Measurements from ENCODE around the gene TRIM17. TPM values are rescaled to one million over a fixed set of nuclear protein-coding genes. Genes with fewer than 3 reads are reported as not detected.

The TRIM17 gene
- total RNA-seq, 1 experiment from 2014 or later, result not detected

DNA sequence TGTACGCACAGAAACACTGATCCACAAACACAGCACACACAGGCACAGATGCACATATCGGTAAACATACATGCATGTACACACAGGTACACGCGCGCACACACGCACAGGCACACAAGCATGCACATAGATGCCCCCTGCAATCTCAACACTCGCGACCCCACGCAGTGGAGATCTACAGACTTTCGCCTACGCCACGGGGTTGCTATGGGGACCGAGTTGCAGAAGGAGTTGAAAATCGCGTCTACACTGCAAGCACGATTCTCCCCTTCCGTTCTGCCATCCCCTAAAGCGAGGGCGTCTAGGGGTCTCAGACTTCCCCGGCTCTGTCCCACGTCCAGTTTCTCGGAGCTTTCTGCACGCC, 826 bp downstream of the TRIM17 start:
- Histone ChIP-seq H3K9me3 (ENCODE audit: control insufficient read depth in 1 of 2, insufficient read depth in 1 of 2, low read depth in 1 of 2, low read length in 2 of 2) (no peaks in the 10 kb centered on the region), H3K27me3 (ENCODE audit: insufficient read depth, low read length) (no peaks in the 10 kb centered on the region), H3K27ac (ENCODE audit: low read depth, low read length) (no peak overlapping the region), H3K4me1 (ENCODE audit: control insufficient read depth in 1 of 2, insufficient read depth in 2 of 2, low read length in 2 of 2) (peaks cover 9 to 15% of the 10 kb centered on the region in 2 experiments; a peak in 3 of 4 replicates), H3K4me3 (replicated peaks in 1 of 2; ENCODE audit: low read depth in 1 of 2, low read length in 2 of 2) (no peak overlapping the region), H3K79me2 (ENCODE audit: insufficient read depth, low read length) (no peaks in the 10 kb centered on the region), H2AFZ (ENCODE audit: low read depth, low read length, poor library complexity, severe bottlenecking) (no peak overlapping the region), H4K20me1 (ENCODE audit: insufficient read depth) (no peaks in the 10 kb centered on the region), H3K9ac (ENCODE audit: low read length) (no peak overlapping the region), H3K4me2 (ENCODE audit: low read length) (no peak overlapping the region), H3K36me3 (ENCODE audit: control insufficient read depth in 1 of 2, insufficient read depth in 2 of 2, low read length in 2 of 2) (no peaks in the 10 kb centered on the region), H3K9me2 (ENCODE audit: insufficient read depth) (no peaks in the 10 kb centered on the region)
- ATAC-seq (no peak), DNase-seq (ENCODE audit: low read depth, low spot score) (no peak)
- POLR2A ChIA-PET, result no interaction called here
- intact Hi-C loops (cut with micrococcal nuclease), result no loop called here
- CTCF ChIA-PET, result no interaction called here
- BruUV-seq (replicated peaks), result no TSS peak
- no peak for TF ChIP-seq ATF3 (IDR thresholded peaks at IDR 0.05)
- no peak for TF ChIP-seq POLR2A (IDR thresholded peaks at IDR 0.05; ENCODE audit: borderline replicate concordance, extremely low read depth, insufficient read depth, insufficient read length)
- no peak for TF ChIP-seq ELF1 (IDR thresholded peaks at IDR 0.05; ENCODE audit: borderline replicate concordance, low read depth)
- TF ChIP-seq RAD21 (IDR thresholded peaks at IDR 0.05; ENCODE audit: low read depth), result no peak
- TF ChIP-seq, protein P1, sequence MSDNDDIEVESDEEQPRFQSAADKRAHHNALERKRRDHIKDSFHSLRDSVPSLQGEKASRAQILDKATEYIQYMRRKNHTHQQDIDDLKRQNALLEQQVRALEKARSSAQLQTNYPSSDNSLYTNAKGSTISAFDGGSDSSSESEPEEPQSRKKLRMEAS (IDR thresholded peaks at IDR 0.05), result no peak
- no peak for TF ChIP-seq EZH2 (IDR thresholded peaks at IDR 0.05)
- TF ChIP-seq ZFX (IDR thresholded peaks at IDR 0.05), result no peak
- TF ChIP-seq, protein P2, sequence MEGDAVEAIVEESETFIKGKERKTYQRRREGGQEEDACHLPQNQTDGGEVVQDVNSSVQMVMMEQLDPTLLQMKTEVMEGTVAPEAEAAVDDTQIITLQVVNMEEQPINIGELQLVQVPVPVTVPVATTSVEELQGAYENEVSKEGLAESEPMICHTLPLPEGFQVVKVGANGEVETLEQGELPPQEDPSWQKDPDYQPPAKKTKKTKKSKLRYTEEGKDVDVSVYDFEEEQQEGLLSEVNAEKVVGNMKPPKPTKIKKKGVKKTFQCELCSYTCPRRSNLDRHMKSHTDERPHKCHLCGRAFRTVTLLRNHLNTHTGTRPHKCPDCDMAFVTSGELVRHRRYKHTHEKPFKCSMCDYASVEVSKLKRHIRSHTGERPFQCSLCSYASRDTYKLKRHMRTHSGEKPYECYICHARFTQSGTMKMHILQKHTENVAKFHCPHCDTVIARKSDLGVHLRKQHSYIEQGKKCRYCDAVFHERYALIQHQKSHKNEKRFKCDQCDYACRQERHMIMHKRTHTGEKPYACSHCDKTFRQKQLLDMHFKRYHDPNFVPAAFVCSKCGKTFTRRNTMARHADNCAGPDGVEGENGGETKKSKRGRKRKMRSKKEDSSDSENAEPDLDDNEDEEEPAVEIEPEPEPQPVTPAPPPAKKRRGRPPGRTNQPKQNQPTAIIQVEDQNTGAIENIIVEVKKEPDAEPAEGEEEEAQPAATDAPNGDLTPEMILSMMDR (IDR thresholded peaks at IDR 0.05 in 2 of 3, conservative IDR thresholded peaks at IDR 0.05 in 1 of 3; ENCODE audit: borderline replicate concordance in 1 of 3, insufficient read depth in 1 of 3, low read depth in 2 of 3, low read length in 2 of 3), result no peak
- TF ChIP-seq YY1 (IDR thresholded peaks at IDR 0.05; ENCODE audit: extremely low read depth, insufficient replicate concordance, low read depth, low read length), result no peak
- no peak for TF ChIP-seq SIN3A (IDR thresholded peaks at IDR 0.05; ENCODE audit: low read depth)
- TF ChIP-seq CBX3 (IDR thresholded peaks at IDR 0.05; ENCODE audit: low read depth), result no peak
- TF ChIP-seq JUND (IDR thresholded peaks at IDR 0.05), result no peak
- TF ChIP-seq ZBTB33 (IDR thresholded peaks at IDR 0.05; ENCODE audit: extremely low read depth, insufficient replicate concordance, low read length), result no peak
- no peak for TF ChIP-seq ZNF274 (IDR thresholded peaks at IDR 0.05; ENCODE audit: low read depth, low read length)
- TF ChIP-seq FOSL1 (IDR thresholded peaks at IDR 0.05; ENCODE audit: low read depth), result no peak
- TF ChIP-seq SRF (IDR thresholded peaks at IDR 0.05; ENCODE audit: low read depth), result no peak
- TF ChIP-seq POLR2AphosphoS5 (IDR thresholded peaks at IDR 0.05; ENCODE audit: low read depth, low read length), result no peak
- TF ChIP-seq EGR1 (IDR thresholded peaks at IDR 0.05; ENCODE audit: low read depth), result no peak
- RAD21 ChIA-PET (ENCODE audit: low non-redundant PET in 1 of 2, low total read pairs in 2 of 2, uncharacterized antibody in 2 of 2, unreplicated experiment in 2 of 2), result no interaction called here

Data from HCT116 (cell line).